PC-3 (cell line): Measurements from ENCODE around the gene SF3B6. TPM values are rescaled to one million over a fixed set of nuclear protein-coding genes. Genes with fewer than 3 reads are reported as not detected.
A peak's percentile ranks its signal among the peaks of the same experiment; 100 is the strongest.

ENCODE experiments used
- ATAC-seq: fragments of 200-7000 bp; cut with Tn5 transposase; 2 replicates; pipeline ENCODE4 v1.9.1; 2020; ENCODE audit warnings: mild to moderate bottlenecking, moderate library complexity
- BruUV-seq: library from RNA; stranded (reverse); fragments of 400-500 nt; replicated peaks from 2 replicates; lab custom pipeline; 2021; lab: Mats Ljungman, UMichigan
- CTCF ChIA-PET: fragments of 300-600 bp; sonication (Branson Sonifier 250); formaldehyde crosslinking; loops from one replicate; lab custom pipeline; 2022; ENCODE audit warnings: antibody characterized with exemption; lab: Charles Lee
- POLR2A ChIA-PET: fragments of 300-600 bp; sonication (Branson Sonifier 250); formaldehyde crosslinking; loops from one replicate; lab custom pipeline; 2022; ENCODE audit warnings: antibody characterized with exemption; ENCODE audit not compliant: unreplicated experiment; lab: Charles Lee
- DNase-seq: peaks from one replicate; pipeline ENCODE4 v3.0.0-alpha.2; 2015
- H2AFZ ChIP-seq: fragments of 300-600 bp; sonication (generic); 2 replicates; pipeline ENCODE4 v1.6.0; 2016; ENCODE audit warnings: antibody characterized with exemption, low read length
- H3F3A ChIP-seq: fragments of 300-600 bp; sonication (generic); one replicate; pipeline ENCODE4 v1.6.0; 2017; ENCODE audit warnings: antibody characterized with exemption, low read length, control low read depth, mild to moderate bottlenecking; ENCODE audit not compliant: unreplicated experiment
- H3K27ac ChIP-seq: fragments of 300-600 bp; sonication (generic); 2 replicates; pipeline ENCODE4 v1.5.1; 2016; ENCODE audit warnings: mild to moderate bottlenecking, low read length
- H3K27me3 ChIP-seq: fragments of 300-600 bp; sonication (generic); 2 replicates; pipeline ENCODE4 v1.6.1; 2016; ENCODE audit warnings: low read length, mixed read lengths
- H3K36me3 ChIP-seq: fragments of 300-600 bp; sonication (generic); 2 replicates; pipeline ENCODE4 v1.6.1; 2016; ENCODE audit warnings: low read depth, mixed run types, low read length, mixed read lengths
- H3K4me1 ChIP-seq: fragments of 300-600 bp; sonication (generic); 2 replicates; pipeline ENCODE4 v1.5.1; 2016; ENCODE audit warnings: low read length; ENCODE audit not compliant: insufficient read depth
- H3K4me2 ChIP-seq: fragments of 300-600 bp; sonication (generic); 2 replicates; pipeline ENCODE4 v1.6.0; 2016; ENCODE audit warnings: low read length
- H3K4me3 ChIP-seq: fragments of 300-600 bp; sonication (generic); 2 replicates; pipeline ENCODE4 v1.5.1; 2016; ENCODE audit warnings: mild to moderate bottlenecking, low read length, mixed read lengths
- H3K79me2 ChIP-seq: fragments of 300-600 bp; sonication (generic); 2 replicates; pipeline ENCODE4 v1.6.1; 2017; ENCODE audit warnings: low read length, mixed read lengths
- H3K9ac ChIP-seq: fragments of 300-600 bp; sonication (generic); 2 replicates; pipeline ENCODE4 v1.6.0; 2016; ENCODE audit warnings: mild to moderate bottlenecking, low read length
- H3K9me2 ChIP-seq: fragments of 300-600 bp; sonication (generic); replicated peaks from 2 replicates; pipeline ENCODE4 v1.6.1; 2016; ENCODE audit warnings: mixed run types, low read length, mixed read lengths
- H3K9me3 ChIP-seq: fragments of 300-600 bp; sonication (generic); 2 replicates; pipeline ENCODE4 v1.6.1; 2016; ENCODE audit warnings: low read length, mixed read lengths
- H4K20me1 ChIP-seq: fragments of 300-600 bp; sonication (generic); 2 replicates; pipeline ENCODE4 v1.6.1; 2016; ENCODE audit warnings: low read length, mixed read lengths
- CTCF ChIP-seq: fragments of 300-600 bp; sonication (generic); conservative IDR thresholded peaks from 2 replicates; pipeline ENCODE4 v1.5.1; 2017; ENCODE audit warnings: antibody characterized with exemption, low read depth, mild to moderate bottlenecking, low read length
- EZH2 ChIP-seq: fragments of 300-600 bp; sonication (generic); IDR thresholded peaks from one replicate; pipeline ENCODE4 v1.6.1; 2017; ENCODE audit warnings: antibody characterized with exemption, mild to moderate bottlenecking, low read length; ENCODE audit not compliant: unreplicated experiment
- EZH2phosphoT487 ChIP-seq: fragments of 300-600 bp; sonication (generic); IDR thresholded peaks from 2 replicates; pipeline ENCODE4 v1.6.1; 2018; ENCODE audit warnings: mild to moderate bottlenecking, antibody characterized with exemption, low read length, borderline replicate concordance
- intact Hi-C: fragments of 100-400 bp; cut with micrococcal nuclease; formaldehyde crosslinking; loops from 2 replicates; pipeline ENCODE4 v1.9.0; 2023
- total RNA-seq: library from RNA; depleted of rRNA; stranded (reverse); fragments of >200 nt; gene quantifications from 2 replicates; pipeline ENCODE4 v1.2.3, GENCODE V29; 2014

Gene SF3B6
- total RNA-seq, 1 experiment from 2014 or later: 220 TPM

DNA sequence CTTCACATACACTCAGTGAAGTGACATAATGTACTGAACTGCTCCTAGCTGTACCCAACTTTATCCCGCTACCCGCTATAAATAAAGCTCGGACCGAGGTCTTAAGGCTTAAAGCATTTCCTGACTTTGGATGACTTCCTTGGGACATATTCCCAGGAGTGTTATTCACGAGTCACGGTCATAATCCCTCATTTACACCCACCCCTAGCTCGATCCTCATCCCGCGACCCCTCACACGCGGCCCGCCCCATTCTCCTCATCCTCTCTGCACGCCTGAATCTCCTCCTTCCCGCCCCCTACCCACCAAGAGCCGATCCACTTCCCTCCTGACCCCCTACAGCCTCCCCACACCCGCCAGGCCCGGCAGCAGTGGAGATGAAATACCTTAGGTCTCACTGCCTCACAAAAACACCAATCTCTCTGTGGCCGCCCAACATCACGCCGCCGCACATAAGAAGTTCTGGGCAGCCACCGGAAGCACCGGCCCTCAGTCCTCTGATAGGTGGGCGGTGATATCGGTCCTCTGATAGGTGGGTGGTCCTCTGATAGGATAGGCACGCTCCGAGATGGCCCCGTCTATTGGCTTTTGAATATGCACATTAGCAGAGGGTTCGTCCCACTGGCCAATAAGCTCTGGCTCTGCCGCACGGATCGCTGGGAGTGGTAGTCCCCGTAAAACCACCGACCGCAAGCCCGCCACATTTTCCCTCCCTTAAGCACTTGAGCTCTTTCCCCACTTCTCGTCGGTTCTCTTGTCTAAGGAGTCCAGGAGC, 29.0 kb downstream of the SF3B6 start, which contains the start of gene WDCP:
Gene WDCP, minus strand, starts transcription at position 462 of the 773 bp plus-strand sequence. CDS start 7,897 bp downstream, outside the sequence.
- no peaks in the 10 kb centered on the region for H3K9me2 ChIP-seq
- H4K20me1 ChIP-seq: no peaks in the 10 kb centered on the region
- intact Hi-C loops: loop anchor here (1.0 kb wide), 3 partner anchors 29 to 59 kb away; partner anchors contain the start of gene SF3B6
- ATAC-seq: peak; percentile 99
- TSS peak; percentile 61 for BruUV-seq
- no peaks in the 10 kb centered on the region for H3K36me3 ChIP-seq
- H3K27me3 ChIP-seq: no peaks in the 10 kb centered on the region
- peak within 1 kb of the TSS; percentile 79 for H3K9ac ChIP-seq
- ChIA-PET CTCF (interaction anchor here (0.6 kb wide), 1 partner anchor 30 kb away, joined by 3 read pairs; no protein-coding TSS in a partner anchor), POLR2A (interaction anchor here (0.6 to 0.8 kb wide), 4 partner anchors 32 to 611 kb away, joined by 3 to 5 read pairs (median 4); partner anchors contain the start of gene ATAD2B)
- H3K4me2 ChIP-seq: peak within 1 kb of the TSS; percentile 87
- peak within 1 kb of the TSS; percentile 100 for H2AFZ ChIP-seq
- TF ChIP-seq EZH2: no peak
- no peak for TF ChIP-seq EZH2phosphoT487
- no peak for TF ChIP-seq CTCF
- H3F3A ChIP-seq: no peaks in the 10 kb centered on the region
- H3K4me1 ChIP-seq: peaks cover 11% of the 10 kb centered on the region
- H3K4me3 ChIP-seq: peak within 1 kb of the TSS; percentile 91
- peak; percentile 98 for DNase-seq
- no peaks in the 10 kb centered on the region for H3K9me3 ChIP-seq
- H3K27ac ChIP-seq: no peak within 1 kb of the TSS
- H3K79me2 ChIP-seq: peaks cover 33% of the 10 kb centered on the region

- Histone ChIP-seq H3K4me2 (peak overlapping the region; percentile 87), H3K4me1 (peaks cover 11% of the 10 kb centered on the region), H3K27me3 (no peaks in the 10 kb centered on the region), H4K20me1 (no peaks in the 10 kb centered on the region), H3K36me3 (no peaks in the 10 kb centered on the region), H3K79me2 (peaks cover 33% of the 10 kb centered on the region), H3K9ac (peak overlapping the region; percentile 79), H3K4me3 (peak overlapping the region; percentile 91), H3K9me3 (no peaks in the 10 kb centered on the region), H2AFZ (peak overlapping the region; percentile 87), H3K9me2 (no peaks in the 10 kb centered on the region), H3F3A (no peaks in the 10 kb centered on the region), H3K27ac (no peak overlapping the region)
- ChIA-PET CTCF (no interaction called here), POLR2A (interaction anchor here (0.6 kb wide), 1 partner anchor 590 kb away, joined by 5 read pairs; no protein-coding TSS in a partner anchor)
- TF ChIP-seq EZH2 (no peak), EZH2phosphoT487 (no peak), CTCF (no peak)
- DNase-seq (no peak), ATAC-seq (no peak; the same call in 1 of the 2 replicates)
- intact Hi-C loops: no loop called here
- BruUV-seq: no TSS peak
Measured at GRCh38 chr2:24046599-24046929, 29.6 kb downstream of the SF3B6 start.
